Endothelial cell of umbilical vein (primary cell): ENCODE measurements around the gene TTC34. TPM values are rescaled to one million over a fixed set of nuclear protein-coding genes. Genes with fewer than 3 reads are reported as not detected.

ENCODE experiments used
- BruUV-seq: library from RNA; stranded (reverse); fragments of 400-500 nt; replicated peaks from 2 replicates; lab custom pipeline; 2021; lab: Mats Ljungman, UMichigan
- CTCF ChIA-PET: fragments of 300-600, 350-600 bp; sonication (Branson Sonifier 250); formaldehyde crosslinking; loops from one replicate; lab custom pipeline; 2021; ENCODE audit warnings: antibody characterized with exemption, inconsistent platforms; lab: Charles Lee
- POLR2A ChIA-PET: fragments of 300-600, 350-600 bp; sonication (Branson Sonifier 250); formaldehyde crosslinking; loops from one replicate; lab custom pipeline; 2021; ENCODE audit warnings: antibody characterized with exemption, inconsistent platforms; lab: Charles Lee
- DNase-seq: peaks from one replicate; pipeline ENCODE4 v3.0.0-alpha.2; 2011; ENCODE audit warnings: low read depth, low spot score
- FAIRE-seq: peaks from 2 replicates; lab custom pipeline; 2011; peaks lifted over from hg19 to GRCh38; lab: Jason Lieb, UNC
- H2AFZ ChIP-seq: 2 replicates; pipeline ENCODE4 v1.6.0; 2012; ENCODE audit warnings: low read depth, low read length, control low read depth, inconsistent platforms
- H3K27ac ChIP-seq: 2 replicates; pipeline ENCODE4 v1.5.1; 2011; ENCODE audit warnings: low read depth, mild to moderate bottlenecking, control low read depth, low read length, moderate library complexity; ENCODE audit not compliant: insufficient read depth
- H3K27me3 ChIP-seq, 2 experiments: 2 replicates each; pipeline versions ENCODE4 v1.6.0 to v1.6.1; 2011; ENCODE audit warnings: low read length in 2 of 2, mixed read lengths in 1 of 2; ENCODE audit not compliant: control insufficient read depth in 2 of 2, insufficient read depth in 2 of 2
- H3K36me3 ChIP-seq, 2 experiments: 2 replicates in 1 of 2; 3 replicates in 1 of 2; pipeline ENCODE4 v1.5.1; 2011; ENCODE audit warnings: low read length in 2 of 2, mild to moderate bottlenecking in 1 of 2, moderate library complexity in 1 of 2; ENCODE audit not compliant: control insufficient read depth in 2 of 2, insufficient read depth in 2 of 2; ENCODE audit errors: extremely low read depth in 1 of 2
- H3K4me1 ChIP-seq: 3 replicates; pipeline ENCODE4 v1.5.1; 2011; ENCODE audit warnings: mild to moderate bottlenecking, low read length; ENCODE audit not compliant: control insufficient read depth, insufficient read depth; ENCODE audit errors: extremely low read depth
- H3K4me2 ChIP-seq: 2 replicates; pipeline ENCODE4 v1.6.1; 2011; ENCODE audit warnings: low read length, control low read depth, mixed read lengths; ENCODE audit not compliant: insufficient read depth
- H3K4me3 ChIP-seq, 3 experiments: fragments of 200-600 bp in 1 of 3; sonication (generic), shearing (Covaris generic) in 1 of 3; replicated peaks in 1 of 3; 2 replicates each; pipeline ENCODE4 v1.5.1; 2011 to 2016; ENCODE audit warnings: control low read depth in 3 of 3, low read length in 3 of 3, mild to moderate bottlenecking in 2 of 3, inconsistent platforms in 1 of 3, low read depth in 1 of 3, moderate library complexity in 1 of 3; ENCODE audit not compliant: insufficient read depth in 1 of 3
- H3K79me2 ChIP-seq: 2 replicates; pipeline ENCODE4 v1.6.0; 2012; ENCODE audit warnings: low read length, inconsistent platforms; ENCODE audit not compliant: control insufficient read depth, insufficient read depth
- H3K9ac ChIP-seq: replicated peaks from 2 replicates; pipeline ENCODE3; 2011; ENCODE audit warnings: low read length, control low read depth; ENCODE audit not compliant: insufficient read depth; ENCODE audit errors: extremely low read depth
- H3K9me1 ChIP-seq: replicated peaks from 3 replicates; pipeline ENCODE4 v1.6.0; 2011; ENCODE audit warnings: mild to moderate bottlenecking, low read length; ENCODE audit not compliant: control insufficient read depth, insufficient read depth; ENCODE audit errors: extremely low read depth
- H3K9me3 ChIP-seq: replicated peaks from 2 replicates; pipeline ENCODE4 v1.5.1; 2012; ENCODE audit warnings: low read length, inconsistent platforms; ENCODE audit not compliant: control insufficient read depth, insufficient read depth
- H4K20me1 ChIP-seq: replicated peaks from 2 replicates; pipeline ENCODE3; 2011; ENCODE audit warnings: mild to moderate bottlenecking, low read length; ENCODE audit not compliant: control insufficient read depth, insufficient read depth; ENCODE audit errors: extremely low read depth
- CTCF ChIP-seq, 2 donors: IDR thresholded peaks; 1 replicate in 1 of 2; 2 replicates in 1 of 2; pipeline ENCODE4 v1.5.1; 2011; ENCODE audit warnings: low read length in 2 of 2, mild to moderate bottlenecking in 2 of 2, moderate library complexity in 2 of 2, control low read depth in 1 of 2, inconsistent platforms in 1 of 2, low read depth in 1 of 2; ENCODE audit not compliant: insufficient read depth in 1 of 2; ENCODE audit errors: extremely low read depth in 1 of 2
- EZH2 ChIP-seq: IDR thresholded peaks from 2 replicates; pipeline ENCODE4 v1.6.1; 2012; ENCODE audit warnings: borderline replicate concordance, low read depth, mild to moderate bottlenecking, moderate library complexity, low read length, inconsistent platforms; ENCODE audit not compliant: severe bottlenecking
- FOS ChIP-seq: IDR thresholded peaks from 2 replicates; pipeline ENCODE4 v1.6.1; 2011; ENCODE audit warnings: mild to moderate bottlenecking, low read length, moderate library complexity, borderline replicate concordance; ENCODE audit not compliant: insufficient read depth
- GATA2 ChIP-seq: IDR thresholded peaks from 2 replicates; pipeline ENCODE4 v1.7.0; 2011; ENCODE audit warnings: low read depth, mild to moderate bottlenecking, moderate library complexity, mixed read lengths, low read length; ENCODE audit not compliant: insufficient read length, insufficient read depth
- JUN ChIP-seq: IDR thresholded peaks from 2 replicates; pipeline ENCODE4 v1.6.1; 2011; ENCODE audit warnings: borderline replicate concordance, low read depth; ENCODE audit not compliant: insufficient read length, insufficient read depth
- MAX ChIP-seq: IDR thresholded peaks from 2 replicates; pipeline ENCODE4 v1.6.1; 2011; ENCODE audit not compliant: insufficient read depth, insufficient read length
- MYC ChIP-seq: IDR thresholded peaks from one replicate; pipeline ENCODE4 v1.6.1; 2011; ENCODE audit warnings: mild to moderate bottlenecking, low read depth, low read length
- POLR2A ChIP-seq: IDR thresholded peaks from 2 replicates; pipeline ENCODE4 v1.6.1; 2012; ENCODE audit warnings: low read depth, mild to moderate bottlenecking, control low read depth, low read length
- POLR2AphosphoS5 ChIP-seq: IDR thresholded peaks from 2 replicates; pipeline ENCODE4 v1.6.1; 2012; ENCODE audit warnings: low read depth, mild to moderate bottlenecking, control low read depth, low read length, moderate library complexity; ENCODE audit not compliant: insufficient read depth
- dilution Hi-C: fragments of 300-500 bp; cut with MboI; formaldehyde crosslinking; loops from one replicate; pipeline ENCODE4 v1.15.0; 2019; ENCODE audit warnings: low sequenced_read_pairs; ENCODE audit not compliant: extremely low pct_ligation_motif_present
- intact Hi-C: fragments of 100-400 bp; cut with micrococcal nuclease; formaldehyde crosslinking; loops from one replicate; pipeline ENCODE4 v1.10.0; 2022
- polyA plus RNA-seq, 4 experiments: library from polyadenylated mRNA; depleted of rRNA in 3 of 4; stranded (reverse) in 3 of 4; unstranded in 1 of 4; fragments of >200 nt; gene quantifications; 2 replicates each; pipeline versions ENCODE4 v1.2.1 to v1.2.3, GENCODE V29; 2011 to 2012; ENCODE audit warnings: missing spikeins in 1 of 4
- total RNA-seq: library from RNA; stranded (reverse); gene quantifications from 2 replicates; pipeline ENCODE4 v1.2.3, GENCODE V29; 2021

The TTC34 gene
- total and polyA plus RNA-seq, 2 donors (not counting 3 experiments of a cell fraction or from before 2014, with no cell fraction given), result 0.08 to 0.77 TPM

- intact Hi-C loops, result loop anchor here (1.0 to 10.0 kb wide), 7 partner anchors 57 to 771 kb away; partner anchors contain the start of genes PANK4, PRXL2B and TNFRSF14
- BruUV-seq, result no TSS peak
- no peak overlapping the region for H3K9ac ChIP-seq
Observed at GRCh38 chr1:2643414-2644077, 157.9 kb downstream of the TTC34 start.

More at GRCh38 chr1:2643414-2644077, 157.9 kb downstream of the TTC34 start:
- Histone ChIP-seq H3K27ac (no peak overlapping the region), H3K27me3 (no peaks in the 10 kb centered on the region), H3K4me2 (peak overlapping the region; percentile 87), H3K79me2 (no peaks in the 10 kb centered on the region), H3K9me3 (no peaks in the 10 kb centered on the region), H3K36me3 (no peaks in the 10 kb centered on the region), H3K4me3 (peak overlapping the region in 2 of 3 experiments; percentile 55 to 60), H4K20me1 (no peaks in the 10 kb centered on the region), H3K9me1 (no peaks in the 10 kb centered on the region), H2AFZ (peak overlapping the region; percentile 47), H3K4me1 (peaks cover 8% of the 10 kb centered on the region)
- ChIA-PET CTCF (no interaction called here), POLR2A (no interaction called here)
- no peak for FAIRE-seq
- no peak for DNase-seq
- dilution Hi-C loops, result no loop called here
- no peak for TF ChIP-seq FOS
- no peak for TF ChIP-seq EZH2
- no peak for TF ChIP-seq MAX
- no peak for TF ChIP-seq POLR2AphosphoS5
- no peak for TF ChIP-seq MYC
- TF ChIP-seq CTCF (IDR thresholded peaks at IDR 0.05; ENCODE audit: extremely low read depth in 1 of 2, insufficient read depth in 1 of 2, low read depth in 1 of 2, low read length in 2 of 2), result no peak
- no peak for TF ChIP-seq JUN
- TF ChIP-seq GATA2, result no peak
- TF ChIP-seq POLR2A, result no peak
